ENCODE measurements around the gene SLC30A5.

The SLC30A5 gene

GRCh38 chr5:69074664-69075521 lies 18.9 kb upstream of the SLC30A5 start:
- no peak overlapping the region for H3K27ac ChIP-seq (ENCODE audit: low read length)
- no peaks in the 10 kb centered on the region for H3K9me3 ChIP-seq (ENCODE audit: insufficient read depth, low read length)
- no peaks in the 10 kb centered on the region for H4K20me1 ChIP-seq (ENCODE audit: insufficient read depth, low read length)
- no peaks in the 10 kb centered on the region for H3K36me3 ChIP-seq (replicated peaks; ENCODE audit: low read depth, low read length)
- no peak overlapping the region for H2AFZ ChIP-seq (ENCODE audit: low read depth, low read length)
- no peaks in the 10 kb centered on the region for H3K27me3 ChIP-seq (ENCODE audit: low read depth, low read length)
- no peaks in the 10 kb centered on the region for H3K4me1 ChIP-seq (ENCODE audit: low read length)
- H3K4me2 ChIP-seq (ENCODE audit: low read length) = no peak overlapping the region
- no peak overlapping the region for H3K4me3 ChIP-seq (ENCODE audit: low read length)
- no peak for TF ChIP-seq CTCF (IDR thresholded peaks at IDR 0.05; ENCODE audit: low read depth, low read length)
- no peak for TF ChIP-seq EZH2phosphoT487 (IDR thresholded peaks at IDR 0.05; ENCODE audit: low read depth)
- H3K79me2 ChIP-seq (ENCODE audit: low read length) = no peaks in the 10 kb centered on the region
- no peak overlapping the region for H3K9ac ChIP-seq (ENCODE audit: low read length)

GRCh38 chr5:69075522-69076179 lies 18.2 kb upstream of the SLC30A5 start:
- Histone ChIP-seq H3K27ac (ENCODE audit: low read length) (no peak overlapping the region), H3K79me2 (ENCODE audit: low read length) (no peaks in the 10 kb centered on the region), H3K4me2 (ENCODE audit: low read length) (no peak overlapping the region), H4K20me1 (ENCODE audit: insufficient read depth, low read length) (no peaks in the 10 kb centered on the region), H3K4me1 (ENCODE audit: low read length) (no peaks in the 10 kb centered on the region), H3K9me3 (ENCODE audit: insufficient read depth, low read length) (no peaks in the 10 kb centered on the region), H3K4me3 (ENCODE audit: low read length) (no peak overlapping the region), H3K9ac (ENCODE audit: low read length) (no peak overlapping the region), H3K27me3 (ENCODE audit: low read depth, low read length) (no peaks in the 10 kb centered on the region), H2AFZ (ENCODE audit: low read depth, low read length) (no peak overlapping the region), H3K36me3 (replicated peaks; ENCODE audit: low read depth, low read length) (no peaks in the 10 kb centered on the region)
- TF ChIP-seq CTCF (IDR thresholded peaks at IDR 0.05; ENCODE audit: low read depth, low read length) (no peak), EZH2phosphoT487 (IDR thresholded peaks at IDR 0.05; ENCODE audit: low read depth) (no peak)

- no peak for TF ChIP-seq EZH2phosphoT487 (IDR thresholded peaks at IDR 0.05; ENCODE audit: low read depth)
- Histone ChIP-seq H2AFZ (ENCODE audit: low read depth, low read length) (no peak overlapping the region), H3K27ac (ENCODE audit: low read length) (no peak overlapping the region), H3K27me3 (ENCODE audit: low read depth, low read length) (no peaks in the 10 kb centered on the region), H3K9ac (ENCODE audit: low read length) (no peak overlapping the region), H3K9me3 (ENCODE audit: insufficient read depth, low read length) (no peaks in the 10 kb centered on the region), H3K79me2 (ENCODE audit: low read length) (no peaks in the 10 kb centered on the region), H3K4me2 (ENCODE audit: low read length) (no peak overlapping the region), H4K20me1 (ENCODE audit: insufficient read depth, low read length) (no peaks in the 10 kb centered on the region), H3K4me1 (ENCODE audit: low read length) (no peaks in the 10 kb centered on the region), H3K4me3 (ENCODE audit: low read length) (no peak overlapping the region), H3K36me3 (replicated peaks; ENCODE audit: low read depth, low read length) (no peaks in the 10 kb centered on the region)
Measured at GRCh38 chr5:69078921-69079540, 14.8 kb upstream of the SLC30A5 start.

- no peak for TF ChIP-seq CTCF (IDR thresholded peaks at IDR 0.05; ENCODE audit: low read depth, low read length)
- no peak for TF ChIP-seq EZH2phosphoT487 (IDR thresholded peaks at IDR 0.05; ENCODE audit: low read depth)
- H2AFZ ChIP-seq (ENCODE audit: low read depth, low read length) = no peak overlapping the region
- H3K27ac ChIP-seq (ENCODE audit: low read length) = no peak overlapping the region
Measured at GRCh38 chr5:69079556-69079955, 14.3 kb upstream of the SLC30A5 start.

More at GRCh38 chr5:69079556-69079955, 14.3 kb upstream of the SLC30A5 start:
- H3K4me2 ChIP-seq (ENCODE audit: low read length) = no peak overlapping the region
- H3K9me3 ChIP-seq (ENCODE audit: insufficient read depth, low read length) = no peaks in the 10 kb centered on the region
- H3K27me3 ChIP-seq (ENCODE audit: low read depth, low read length) = no peaks in the 10 kb centered on the region
- H3K36me3 ChIP-seq (replicated peaks; ENCODE audit: low read depth, low read length) = no peaks in the 10 kb centered on the region
- H3K79me2 ChIP-seq (ENCODE audit: low read length) = no peaks in the 10 kb centered on the region
- H3K4me3 ChIP-seq (ENCODE audit: low read length) = no peak overlapping the region
- no peak overlapping the region for H3K9ac ChIP-seq (ENCODE audit: low read length)
- no peaks in the 10 kb centered on the region for H4K20me1 ChIP-seq (ENCODE audit: insufficient read depth, low read length)
- no peaks in the 10 kb centered on the region for H3K4me1 ChIP-seq (ENCODE audit: low read length)

Measured in OCI-LY3 (cell line).